HG02852 (cell line): ENCODE results near the gene PDZRN3.
"Not testable (repeated sequence)": the region's sequence is repeated elsewhere in the genome, so short reads cannot be mapped to it uniquely, and the experiment has no call there.

Experiments used
- ATAC-seq: cut with Tn5 transposase; IDR thresholded peaks from one replicate; pipeline ENCODE4 v1.9.1; 2021; ENCODE audit warnings: mild to moderate bottlenecking, moderate library complexity; ENCODE audit not compliant: unreplicated experiment

Gene PDZRN3

DNA sequence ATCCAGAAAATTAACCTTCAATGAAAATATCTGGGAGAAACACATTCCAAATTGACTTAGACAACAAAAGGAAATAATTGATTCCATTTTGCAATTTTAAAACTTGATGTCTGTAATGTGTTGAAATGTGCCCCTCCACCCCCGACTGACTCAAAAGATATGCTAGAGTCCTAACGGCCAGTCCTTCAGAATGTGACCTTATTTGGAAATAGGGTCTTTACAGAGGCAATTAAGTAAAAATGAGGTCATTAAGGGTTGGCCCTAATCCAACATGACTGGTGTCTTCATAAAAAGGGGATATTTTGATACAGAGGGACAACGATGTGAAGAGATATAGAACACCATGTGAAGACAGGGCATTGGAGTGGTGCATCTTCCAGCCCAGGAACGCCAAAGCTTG, 153.9 kb downstream of the PDZRN3 start:
- ATAC-seq = no peak

DNA sequence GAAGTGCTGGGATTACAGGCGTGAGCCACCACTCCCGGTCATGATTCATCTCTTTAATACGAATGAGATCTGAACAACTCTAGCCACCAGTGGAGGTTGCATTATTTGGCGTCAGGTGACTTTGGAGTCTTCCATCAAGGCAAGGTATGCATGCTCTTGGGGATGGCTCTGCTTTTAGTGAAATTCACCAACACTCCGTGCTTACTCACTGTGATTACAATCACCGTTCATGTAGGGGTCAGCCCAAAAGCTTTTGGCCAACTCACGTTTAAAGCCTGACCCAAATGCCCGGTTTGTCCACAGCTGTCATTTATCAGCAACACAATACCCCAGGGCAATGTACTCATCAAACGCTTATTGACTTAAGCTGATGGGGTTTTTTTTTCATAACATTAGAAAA, 155.4 kb downstream of the PDZRN3 start:
- ATAC-seq = no peak

DNA sequence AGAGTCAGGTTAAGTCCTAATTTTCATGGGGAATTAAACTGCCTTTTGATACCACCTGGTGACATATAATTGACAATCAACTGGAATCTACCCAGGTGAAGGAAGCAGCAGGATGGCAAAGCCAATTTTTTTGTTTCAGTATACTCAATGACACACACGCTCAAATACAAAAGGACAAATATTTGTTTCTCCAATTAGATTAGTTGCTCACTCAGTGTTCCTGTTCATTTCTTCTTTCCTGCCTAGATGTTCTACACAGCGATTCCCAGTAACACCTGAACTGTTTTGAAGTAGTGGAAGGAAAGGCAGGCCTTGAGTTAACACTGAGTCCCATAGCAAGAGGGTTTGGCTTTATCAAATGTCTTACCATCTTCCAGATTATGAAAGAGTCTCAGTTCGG, 157.5 kb downstream of the PDZRN3 start:
- no peak for ATAC-seq

DNA sequence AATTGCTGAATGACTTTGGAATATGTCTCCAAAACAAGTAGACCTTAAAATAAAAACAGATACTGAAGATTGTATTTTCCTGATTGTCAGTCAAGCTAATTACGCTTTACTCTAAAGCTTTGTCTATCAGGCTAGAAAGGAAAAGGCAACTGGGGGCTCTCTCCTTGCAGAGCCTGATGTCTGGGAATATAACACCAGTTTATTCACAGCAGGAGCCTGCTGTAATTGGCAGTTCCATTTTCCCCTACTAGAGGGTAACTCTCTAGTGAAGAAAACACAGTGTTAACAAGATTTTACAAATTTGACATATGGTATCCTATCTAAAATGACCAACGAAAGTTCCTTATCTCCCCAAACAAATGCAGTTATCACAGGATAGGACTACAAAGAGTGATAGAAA, 158.8 kb downstream of the PDZRN3 start:
- no peak for ATAC-seq

DNA sequence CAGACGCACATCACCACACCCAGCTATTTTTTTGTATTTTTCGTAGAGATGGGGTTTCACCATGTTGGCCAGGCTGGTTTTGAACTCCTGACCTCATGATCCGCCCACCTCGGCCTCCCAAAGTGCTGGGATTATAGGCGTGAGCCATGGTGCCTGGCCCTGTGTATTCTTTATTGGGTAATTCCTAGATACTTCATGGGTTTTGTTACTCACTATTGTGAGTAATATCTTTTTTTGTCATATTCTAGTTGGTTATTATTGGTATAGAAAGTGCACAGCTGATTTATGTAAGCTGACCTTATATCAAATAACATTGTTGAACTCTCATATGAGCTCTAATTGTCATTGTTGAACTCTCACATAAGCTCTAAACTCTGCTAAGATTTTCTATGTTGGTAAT, 160.6 kb downstream of the PDZRN3 start:
- ATAC-seq = not testable (repeated sequence)

DNA sequence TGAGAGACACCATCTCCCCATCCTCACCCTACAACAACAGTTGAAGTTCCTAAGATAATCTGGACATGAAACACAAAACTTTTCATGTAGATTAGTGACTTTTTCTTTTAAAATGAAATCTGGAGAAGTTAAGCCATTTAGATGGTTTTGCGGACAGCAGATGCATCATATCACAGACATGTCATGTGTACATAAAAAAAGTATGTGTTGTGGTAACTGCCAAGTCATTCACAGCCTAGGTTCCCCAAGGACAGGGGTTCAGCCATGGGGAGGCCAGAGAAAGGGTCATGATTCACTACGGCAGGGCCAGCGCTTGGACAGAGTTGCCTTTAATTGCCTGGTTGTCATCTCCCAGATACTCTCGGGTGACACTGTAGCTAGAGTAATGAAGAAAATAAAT, 163.2 kb downstream of the PDZRN3 start:
- ATAC-seq = no peak

DNA sequence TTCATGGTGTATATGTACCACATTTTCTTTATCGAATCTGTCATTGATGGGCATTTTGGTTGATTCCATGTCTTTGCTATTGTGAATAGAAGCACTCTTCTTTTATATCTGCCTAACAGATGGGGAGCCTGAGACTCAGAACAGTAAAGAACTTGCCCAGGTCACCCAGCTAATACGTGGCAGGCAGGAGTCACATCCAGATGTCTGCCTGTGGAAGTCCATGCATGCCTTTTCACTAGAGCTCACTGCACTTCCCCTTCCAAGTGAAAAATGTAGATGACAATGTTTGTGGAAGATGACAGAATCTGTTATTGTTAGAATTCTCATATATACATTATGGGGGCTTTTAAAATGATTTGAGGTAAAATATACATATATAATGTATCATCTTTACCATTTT, 165.0 kb downstream of the PDZRN3 start:
- ATAC-seq = no peak

DNA sequence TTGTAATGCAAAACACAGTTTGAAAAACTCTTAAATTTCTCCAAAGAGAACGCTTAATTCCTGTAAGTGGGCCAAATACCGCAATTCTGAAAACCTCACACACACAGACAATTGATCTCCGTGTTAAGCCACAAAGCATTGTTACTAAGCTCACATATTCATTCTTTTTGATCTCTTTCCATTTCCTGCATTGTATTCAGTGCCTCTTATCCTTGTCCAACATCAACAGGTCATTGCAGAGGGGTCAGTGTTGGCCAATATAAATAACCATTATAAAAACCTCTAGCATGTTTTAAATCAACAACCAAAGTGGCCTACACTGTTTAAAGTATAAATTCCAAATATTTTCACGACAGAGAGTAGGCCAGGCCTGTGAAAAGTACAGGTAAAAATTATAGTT, 171.1 kb downstream of the PDZRN3 start:
- ATAC-seq = no peak

DNA sequence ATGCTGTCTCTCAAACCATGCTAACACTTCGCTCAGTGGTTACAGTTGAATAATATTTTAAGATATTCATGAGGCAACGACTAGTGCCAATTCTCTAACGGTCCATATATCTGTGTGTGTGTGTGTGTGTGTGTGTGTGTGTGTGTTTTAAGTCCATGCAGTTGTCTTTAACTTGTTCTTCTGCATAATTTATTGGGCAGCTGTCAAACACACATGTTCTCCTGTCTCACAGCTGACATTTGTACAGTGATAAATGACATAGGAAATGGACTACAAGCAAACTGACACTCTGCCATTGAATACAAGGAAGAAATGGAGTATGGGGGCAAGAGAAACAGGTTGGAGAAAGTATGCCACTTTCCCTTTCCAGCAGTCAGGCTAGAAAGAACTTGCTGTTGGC, 172.0 kb downstream of the PDZRN3 start:
- no peak for ATAC-seq

DNA sequence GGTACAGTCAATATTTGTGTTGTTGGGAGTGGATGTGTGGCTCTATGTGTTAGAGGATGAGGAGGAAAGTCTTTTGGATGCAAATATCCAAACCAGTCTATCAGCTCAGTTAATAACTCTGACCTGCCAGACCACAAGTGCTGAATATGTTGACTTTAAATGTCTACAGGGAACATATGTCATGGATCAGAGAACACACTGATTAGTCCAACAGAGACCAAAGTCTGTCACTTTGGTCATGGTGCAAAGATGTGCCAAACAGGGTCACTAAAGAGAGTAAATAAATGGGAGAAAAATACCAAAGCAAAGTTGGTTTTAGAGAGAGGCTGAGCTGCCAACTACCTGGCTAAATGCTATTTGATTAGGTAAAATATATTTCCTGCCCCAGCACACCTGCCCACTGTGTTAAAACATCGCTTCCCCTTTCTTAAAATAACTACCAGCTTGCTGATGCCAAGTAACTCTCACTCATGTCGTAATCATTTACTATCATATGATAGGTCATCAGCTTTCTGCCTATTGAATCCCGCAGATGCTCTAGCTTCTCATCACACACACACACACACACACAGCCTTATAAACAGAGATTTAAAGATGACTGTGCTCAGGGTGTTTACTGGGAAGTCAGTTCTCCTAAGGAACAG, 173.3 kb downstream of the PDZRN3 start:
- ATAC-seq = no peak

DNA sequence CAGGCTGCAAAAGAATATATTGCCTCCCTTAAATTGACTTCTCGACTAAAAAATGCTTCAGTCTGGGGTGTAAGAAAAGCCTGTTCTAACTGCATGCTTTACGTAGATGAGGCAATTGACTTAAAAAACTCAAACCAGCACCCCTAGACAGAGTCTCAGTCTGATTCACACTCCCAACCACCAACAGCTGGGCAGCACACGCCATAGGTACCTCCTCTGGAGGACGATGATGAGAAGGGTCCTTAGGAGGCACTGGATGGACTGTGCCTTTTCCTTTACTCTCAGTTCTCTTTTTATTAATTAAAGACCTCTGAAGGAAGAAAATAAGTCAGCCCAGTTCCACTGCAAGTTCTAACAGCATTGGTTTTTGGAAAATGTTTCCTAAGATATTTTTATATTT, 175.0 kb downstream of the PDZRN3 start:
- ATAC-seq = peak; percentile 40

DNA sequence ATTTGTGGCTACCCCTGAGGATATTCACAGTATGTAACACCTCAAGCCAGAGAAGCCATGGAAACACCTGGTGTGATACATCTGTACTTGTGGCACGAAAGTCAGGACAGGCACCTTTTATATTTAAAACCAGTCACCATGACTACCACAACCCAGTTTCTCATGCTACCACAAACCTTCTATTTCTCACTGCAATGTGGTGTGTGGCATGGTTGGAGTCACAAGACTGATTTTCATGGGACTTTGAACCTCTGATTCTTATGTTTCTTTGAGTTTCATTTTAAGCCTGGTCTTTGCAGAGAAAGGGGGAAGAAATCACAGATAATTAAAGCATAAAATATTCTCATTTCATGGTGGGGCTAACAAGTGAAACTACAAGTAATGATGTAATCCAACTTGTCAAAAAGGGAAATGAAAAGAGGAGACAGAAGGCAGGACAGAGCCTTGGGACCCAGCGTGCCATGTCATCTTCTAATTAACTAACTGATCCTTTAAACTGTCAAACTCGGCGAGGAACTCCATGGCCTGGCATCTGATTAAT, 175.9 kb downstream of the PDZRN3 start:
- ATAC-seq = peak; percentile 90

DNA sequence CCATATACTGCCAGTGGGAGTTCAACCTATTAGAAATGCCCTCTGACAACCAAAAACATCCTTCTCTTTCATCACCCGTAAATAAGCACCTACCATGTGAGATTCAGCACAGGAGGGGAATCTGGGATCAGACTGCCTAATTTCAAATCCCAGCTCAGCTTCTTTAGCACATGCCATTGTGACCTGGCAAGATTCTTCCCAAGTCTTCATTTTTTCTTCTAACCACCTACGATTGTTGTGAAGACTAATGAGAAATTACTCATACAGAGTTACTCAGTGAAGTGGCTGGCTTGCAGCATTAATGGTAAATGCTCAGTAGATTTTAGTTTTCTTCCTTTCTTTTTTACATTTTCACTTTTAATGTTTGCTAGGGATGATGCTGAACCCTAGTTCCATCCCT, 176.7 kb downstream of the PDZRN3 start:
- ATAC-seq = peak; percentile 4

DNA sequence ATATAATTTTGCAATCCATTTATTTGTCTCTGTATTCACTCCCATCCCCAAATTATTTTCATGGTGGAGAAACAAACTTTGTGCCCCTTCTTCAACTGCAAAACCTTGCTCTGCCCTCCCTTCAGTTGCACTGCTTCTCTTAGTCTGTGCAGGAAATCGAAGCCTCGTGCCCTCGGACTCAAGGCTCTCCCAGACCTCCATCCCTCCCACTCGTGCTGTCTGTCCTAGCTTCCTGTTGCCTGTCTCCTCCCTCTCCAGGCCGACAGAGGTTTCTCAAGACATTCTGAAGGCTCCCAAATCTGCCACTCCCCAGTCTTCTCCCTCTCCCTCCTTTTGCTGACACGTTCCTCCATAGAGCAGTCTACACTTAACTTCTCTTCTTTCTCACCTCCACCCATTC, 177.6 kb downstream of the PDZRN3 start:
- ATAC-seq = no peak

DNA sequence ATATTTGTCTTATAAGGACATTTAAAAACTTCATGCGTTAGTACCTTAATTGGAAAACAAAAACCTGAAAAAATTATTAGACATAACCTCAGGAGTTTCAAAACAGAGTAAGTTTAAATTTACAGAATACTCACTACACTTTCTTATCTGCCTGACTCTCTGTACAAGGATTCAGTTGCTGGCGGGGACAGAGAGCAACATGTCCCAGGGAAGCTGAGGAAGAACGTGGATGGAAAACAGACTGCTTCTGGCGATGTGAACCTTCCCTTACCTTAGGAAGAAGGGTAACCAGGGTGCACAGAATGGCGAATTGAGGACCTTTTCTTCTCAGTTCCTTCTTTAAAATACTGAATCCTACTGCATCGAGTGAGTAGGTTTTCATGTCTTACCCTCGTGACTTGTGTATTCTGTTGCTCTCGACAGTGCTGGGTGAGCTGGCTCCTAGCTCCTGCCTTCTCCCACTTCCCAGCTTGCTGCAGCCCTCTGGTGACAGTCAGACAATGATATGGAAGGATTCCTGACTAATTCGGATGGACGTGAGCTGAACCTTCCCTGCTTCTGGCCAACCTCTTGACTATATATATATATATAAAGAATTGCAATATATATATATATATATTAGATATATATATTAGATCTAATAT, 178.2 kb downstream of the PDZRN3 start:
- no peak for ATAC-seq

DNA sequence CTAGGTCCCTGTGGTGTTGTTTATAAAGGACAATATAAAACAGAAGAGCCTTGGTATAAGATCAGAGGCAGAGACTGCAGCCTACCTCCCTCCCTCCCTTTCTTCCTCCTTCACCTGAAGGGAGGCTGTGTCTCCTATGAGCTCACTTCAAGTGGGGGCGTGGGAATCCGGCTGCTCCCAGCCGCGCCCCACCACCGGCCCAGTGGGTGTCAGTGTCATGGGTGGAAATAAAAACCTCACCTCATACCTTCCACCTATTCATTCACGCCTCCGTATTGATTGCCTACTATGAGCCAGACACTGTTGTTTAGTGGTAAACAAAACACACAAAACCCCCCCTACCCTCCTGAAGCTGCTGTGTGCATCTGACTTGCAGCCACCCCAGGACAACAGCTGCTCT, 181.9 kb downstream of the PDZRN3 start:
- no peak for ATAC-seq

DNA sequence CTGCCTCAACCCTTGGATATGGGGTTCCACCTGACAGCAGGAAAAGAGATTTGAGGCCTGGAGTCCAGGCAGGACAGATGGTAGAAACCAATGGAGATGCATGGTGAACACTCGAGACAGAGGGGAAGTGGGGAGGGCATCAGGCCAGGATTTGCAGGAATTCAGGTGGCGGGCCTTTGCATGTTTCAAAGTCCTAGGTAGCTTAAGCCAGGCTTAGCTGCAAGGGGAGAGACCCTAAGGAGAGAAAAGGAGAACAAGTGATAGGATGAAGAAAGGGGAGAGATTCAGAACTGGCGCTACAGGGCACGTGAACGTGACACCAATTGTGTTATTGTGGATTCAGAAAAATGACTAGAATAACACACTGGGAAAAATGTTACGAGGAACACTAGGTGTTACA, 182.6 kb downstream of the PDZRN3 start:
- no peak for ATAC-seq

DNA sequence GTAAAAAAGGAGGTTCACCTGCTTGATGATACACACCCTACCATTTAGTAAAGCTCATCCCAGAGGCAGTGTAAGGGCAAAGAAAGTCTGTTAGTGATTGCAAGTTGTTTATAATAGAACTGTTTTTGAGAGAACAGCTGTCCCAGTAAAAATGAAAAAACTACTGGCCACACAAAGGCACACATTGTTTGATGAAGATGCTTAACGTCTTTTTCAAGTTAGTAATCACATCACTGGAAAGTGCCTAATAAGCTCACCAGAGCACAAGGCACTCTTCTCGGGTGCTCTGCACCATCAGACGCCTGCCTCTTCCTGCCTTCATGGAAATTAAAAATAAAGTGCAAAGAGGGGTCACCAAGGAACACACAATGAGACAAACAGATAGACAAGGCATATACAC, 186.9 kb downstream of the PDZRN3 start:
- ATAC-seq = no peak

DNA sequence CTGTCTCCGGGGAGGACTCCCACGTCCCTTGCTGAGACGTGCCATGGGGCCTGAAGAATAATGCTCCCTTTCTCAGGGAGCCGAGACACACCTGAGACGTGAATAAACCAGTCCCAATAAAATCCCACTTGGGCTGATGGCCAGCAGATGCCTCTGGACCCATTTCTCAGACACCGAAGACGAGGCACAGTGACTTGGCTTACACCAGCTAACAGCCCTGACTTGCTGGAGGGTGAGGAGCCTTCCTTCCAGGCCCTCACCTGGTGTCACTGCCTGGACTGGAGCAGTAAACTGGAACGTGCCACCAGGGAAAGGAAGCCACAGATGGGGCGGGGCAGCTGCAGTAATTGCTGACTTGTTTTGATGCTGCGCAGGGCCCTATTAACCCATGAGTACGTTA, 189.7 kb downstream of the PDZRN3 start:
- no peak for ATAC-seq

DNA sequence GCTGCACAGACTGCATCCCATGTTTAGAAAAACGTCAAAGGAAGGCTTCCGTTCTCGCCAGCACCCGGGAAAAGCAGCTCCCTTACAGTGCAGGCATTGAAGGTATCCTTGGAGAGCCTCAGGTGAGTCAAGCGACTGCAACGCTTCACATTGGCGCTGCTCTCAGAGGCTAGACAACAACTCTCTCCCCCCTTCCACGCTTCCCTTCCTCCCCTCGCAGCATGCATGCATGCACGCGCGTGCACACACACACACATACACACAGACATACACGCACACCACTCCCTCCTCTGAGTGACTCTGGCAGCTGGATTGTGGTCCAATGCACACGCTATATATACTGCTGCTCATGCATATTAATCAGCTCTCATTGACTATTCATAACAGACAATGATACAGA, 191.1 kb downstream of the PDZRN3 start:
- no peak for ATAC-seq

DNA sequence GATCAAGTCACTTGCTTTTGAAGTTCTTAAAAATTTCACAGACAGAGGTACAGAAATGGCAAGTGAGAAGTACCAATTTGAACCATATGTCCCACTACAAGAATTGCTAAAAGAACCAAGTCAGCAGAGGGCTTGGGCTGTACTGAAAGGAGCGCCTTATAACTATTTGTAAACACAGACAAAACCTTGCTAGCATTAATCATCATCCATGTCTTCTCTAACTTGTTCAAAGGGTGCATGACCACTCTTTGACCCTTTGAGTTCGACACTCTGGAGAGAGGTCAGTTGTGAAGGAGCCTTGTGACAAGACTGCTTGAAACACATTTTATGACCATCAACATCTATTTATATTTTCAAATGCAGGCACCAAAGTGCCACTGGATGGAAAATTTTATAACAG, 191.7 kb downstream of the PDZRN3 start:
- no peak for ATAC-seq

DNA sequence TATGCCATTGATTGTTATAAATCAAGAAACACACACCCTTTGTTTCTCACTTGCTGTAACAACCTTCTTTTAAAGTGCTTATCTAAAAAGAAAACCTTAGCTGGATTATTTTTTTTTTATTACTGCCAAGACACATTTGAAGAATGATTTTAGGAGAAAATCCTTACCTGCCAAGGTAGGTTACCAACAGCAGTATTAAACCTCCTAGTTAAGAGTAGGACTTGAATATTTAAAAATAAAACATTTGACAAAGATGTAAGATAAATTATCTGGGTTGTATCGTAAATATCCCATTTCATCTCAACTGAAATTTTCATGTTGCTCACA, 192.1 kb downstream of the PDZRN3 start:
- ATAC-seq = no peak
